GM10847 (cell line): Measurements from ENCODE around the gene KIF3B.

Experiments used
- POLR2A ChIP-seq: IDR thresholded peaks from 2 replicates; pipeline ENCODE4 v1.6.1; 2011; ENCODE audit not compliant: insufficient read length; ENCODE audit errors: extremely low read depth

The KIF3B gene

GRCh38 chr20:32282461-32282860, 5.0 kb downstream of the KIF3B start:
- no peak for TF ChIP-seq POLR2A

- no peak for TF ChIP-seq POLR2A
Measured at GRCh38 chr20:32285082-32285620, 7.7 kb downstream of the KIF3B start.

GRCh38 chr20:32285621-32286371, 8.3 kb downstream of the KIF3B start:
- no peak for TF ChIP-seq POLR2A

- TF ChIP-seq POLR2A = no peak
Measured at GRCh38 chr20:32287231-32287638, 9.8 kb downstream of the KIF3B start.

DNA sequence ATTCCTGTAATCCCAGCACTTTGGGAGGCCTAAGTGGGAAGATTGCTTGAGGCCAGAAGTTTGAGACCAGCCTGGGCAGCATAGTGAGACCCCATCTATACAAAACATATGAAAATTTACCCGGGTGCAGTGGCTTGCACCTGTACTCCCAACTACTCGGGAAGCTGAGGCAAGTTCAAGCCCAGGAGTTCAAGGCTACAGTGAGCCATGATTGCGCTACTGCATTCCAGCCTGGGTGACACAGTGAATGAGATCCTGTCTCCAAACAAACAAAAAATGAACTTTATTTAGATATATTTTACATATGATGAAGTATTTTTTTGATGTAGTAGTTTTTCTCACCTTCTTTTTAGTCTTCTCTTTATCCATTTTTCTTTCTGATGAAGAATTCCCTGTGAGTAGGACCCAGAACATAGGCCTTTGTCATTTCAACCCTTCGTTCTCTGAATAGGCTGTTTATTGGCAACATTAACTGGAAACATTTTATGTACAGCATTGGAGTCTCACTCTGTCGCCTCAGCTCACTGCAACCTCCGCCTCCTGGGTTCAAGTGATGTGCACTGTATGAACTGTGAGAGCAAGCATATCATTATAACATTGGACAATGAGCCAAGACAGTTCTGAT, 10.9 kb downstream of the KIF3B start:
- TF ChIP-seq POLR2A = no peak

- no peak for TF ChIP-seq POLR2A
Measured at GRCh38 chr20:32289661-32290431, 12.4 kb downstream of the KIF3B start.

GRCh38 chr20:32291166-32291565, 13.7 kb downstream of the KIF3B start:
- no peak for TF ChIP-seq POLR2A

DNA sequence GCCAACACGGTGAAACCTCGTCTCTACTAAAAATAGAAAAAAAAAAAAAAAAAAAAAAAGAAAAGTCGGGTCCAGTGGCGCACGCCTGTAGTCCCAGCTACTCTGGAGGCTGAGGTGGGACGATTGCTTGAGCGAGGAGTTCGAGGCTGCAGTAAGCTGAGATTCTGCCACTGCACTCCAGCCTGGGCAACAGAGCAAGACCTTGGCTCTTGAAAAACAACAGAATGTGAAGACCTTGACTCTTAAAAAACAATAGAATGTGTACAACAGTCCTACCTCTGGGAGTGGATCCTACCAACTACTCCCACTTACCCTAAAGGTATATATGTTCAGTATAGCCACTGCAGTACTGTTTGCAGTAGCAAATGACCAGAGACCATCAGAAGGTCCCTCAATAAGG, 15.1 kb downstream of the KIF3B start:
- no peak for TF ChIP-seq POLR2A

DNA sequence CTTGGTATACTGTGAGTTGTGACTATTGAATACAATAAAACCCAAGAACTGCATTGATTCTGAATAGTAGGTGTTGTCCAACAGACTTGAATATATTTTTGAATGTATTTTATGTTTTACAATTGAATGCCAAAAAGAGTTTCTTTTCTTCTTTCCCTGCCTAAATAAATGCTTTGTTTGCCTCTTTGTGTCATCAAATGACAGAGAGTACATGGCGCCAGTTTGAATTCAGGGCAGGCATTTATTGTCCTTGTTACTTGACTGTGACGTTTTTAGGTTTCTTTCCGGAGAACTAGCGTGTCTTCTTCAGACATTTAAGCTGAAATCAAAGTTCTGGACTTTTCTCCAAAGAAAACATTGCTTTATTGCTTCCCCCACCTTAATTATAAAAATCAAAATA, 16.6 kb downstream of the KIF3B start:
- TF ChIP-seq POLR2A = no peak

- no peak for TF ChIP-seq POLR2A
Measured at GRCh38 chr20:32296412-32296811, 19.0 kb downstream of the KIF3B start.

DNA sequence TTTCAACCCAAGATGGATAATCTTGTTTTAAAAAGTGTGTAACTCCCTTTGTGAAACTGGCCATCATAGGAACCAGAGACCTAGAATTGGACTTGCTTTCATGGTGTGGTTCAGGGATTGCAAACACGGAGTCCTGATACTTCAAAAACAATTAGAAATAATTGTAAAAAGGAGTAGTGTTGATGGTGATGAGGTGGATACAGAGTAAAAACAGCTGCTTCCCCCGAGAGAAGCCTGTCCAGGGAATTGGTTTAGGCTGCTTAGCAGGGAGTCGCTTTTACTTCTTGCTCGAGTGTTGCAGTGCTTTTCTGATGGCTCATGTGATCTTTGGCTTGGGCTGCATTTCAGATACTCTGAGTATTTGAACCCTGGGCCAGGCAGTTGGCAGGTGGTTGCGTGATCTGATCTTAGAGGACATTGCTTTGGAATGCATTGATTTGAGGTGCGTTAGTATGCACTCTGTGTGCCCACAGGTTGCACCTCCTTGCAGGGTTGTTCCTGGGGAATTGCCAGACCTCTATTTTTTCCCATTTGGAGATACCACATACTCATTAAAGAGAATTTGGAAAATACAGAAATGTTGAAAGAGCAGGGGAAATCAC, 19.5 kb downstream of the KIF3B start:
- TF ChIP-seq POLR2A = no peak

- TF ChIP-seq POLR2A = no peak
Measured at GRCh38 chr20:32297439-32297838, 20.0 kb downstream of the KIF3B start.

GRCh38 chr20:32300647-32301046, 23.2 kb downstream of the KIF3B start:
- no peak for TF ChIP-seq POLR2A

DNA sequence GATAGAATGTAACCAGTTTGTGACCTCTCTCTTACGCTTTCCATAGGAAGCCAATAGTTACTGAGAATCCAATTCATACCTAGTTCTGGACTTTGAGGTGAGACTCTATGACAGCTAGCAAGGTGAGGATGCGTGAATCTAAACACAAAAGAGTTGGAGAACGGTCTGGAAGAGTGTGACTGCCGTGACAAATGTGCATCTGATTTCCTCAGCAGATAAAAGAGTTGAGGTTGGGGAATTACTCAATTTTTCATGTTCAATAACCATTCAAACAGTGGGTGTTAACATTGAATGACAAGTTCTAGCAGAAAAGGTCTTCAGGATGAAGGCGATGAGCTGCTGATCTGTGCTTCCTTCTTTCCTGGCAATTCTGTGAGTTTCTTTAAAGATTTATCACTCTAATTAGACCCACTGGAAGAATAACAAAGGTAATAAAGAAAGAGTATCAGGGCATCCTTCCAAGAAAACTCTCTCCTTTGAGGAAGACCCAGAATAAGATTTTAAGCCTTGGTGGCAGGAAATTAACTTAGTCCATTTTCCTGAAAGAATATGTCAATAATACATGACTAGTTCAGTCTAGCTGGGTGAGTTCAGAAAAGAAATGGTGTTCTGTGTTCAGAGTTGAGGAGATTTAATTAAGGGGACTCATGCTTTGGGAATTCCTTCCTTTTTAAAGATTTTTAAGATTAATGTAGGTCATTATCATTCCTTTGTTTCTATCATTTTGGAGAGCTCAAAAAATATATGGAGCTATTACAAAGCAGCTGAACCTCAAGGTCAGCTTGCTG, 24.5 kb downstream of the KIF3B start:
- no peak for TF ChIP-seq POLR2A

DNA sequence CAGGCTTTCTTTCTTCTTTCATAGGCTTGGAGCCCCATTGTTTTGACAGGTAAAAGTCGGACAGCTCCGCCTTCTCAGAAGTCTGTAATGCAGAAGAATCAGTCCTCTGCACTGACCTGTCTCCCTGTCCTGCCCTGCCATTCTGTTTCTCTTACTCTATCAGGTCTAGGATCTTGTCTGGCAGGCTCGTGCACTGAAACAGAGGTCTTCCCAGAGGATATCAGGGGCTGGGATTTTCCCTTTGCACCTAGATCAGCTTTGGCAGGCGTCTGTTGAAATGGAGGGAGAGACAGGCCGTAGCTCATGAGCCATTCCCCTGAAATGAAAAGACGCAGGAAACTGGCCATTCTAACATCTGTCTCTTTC, 25.0 kb downstream of the KIF3B start:
- TF ChIP-seq POLR2A = no peak
